Midbrain (tissue), 1 donor: ENCODE results near the gene C3orf20.
"Not testable (repeated sequence)": the region's sequence is repeated elsewhere in the genome, so short reads cannot be mapped to it uniquely, and the experiment has no call there.

ENCODE experiments used
- DNase-seq: peaks from one replicate; lab custom pipeline; 2025; lab: John Stamatoyannopoulos, UW

Gene C3orf20

GRCh38 chr3:14650193-14650592 is 24.7 kb upstream of the C3orf20 start:
- DNase-seq = no peak

- DNase-seq = peak; percentile 100
These were observed 23.3 kb upstream of the C3orf20 start, which contains the start of gene CCDC174 for GRCh38 chr3:14651440-14652251. Gene CCDC174, plus strand, starts transcription at chr3:14651762. Its CDS starts 75 bp downstream, at chr3:14651837.

GRCh38 chr3:14652360-14652907 is 22.5 kb upstream of the C3orf20 start:
- DNase-seq = not testable (repeated sequence)

- DNase-seq = no peak
These were observed 17.4 kb upstream of the C3orf20 start for GRCh38 chr3:14657579-14657978.

GRCh38 chr3:14658978-14659377 is 16.0 kb upstream of the C3orf20 start:
- DNase-seq = no peak

- DNase-seq = no peak
These were observed 14.0 kb upstream of the C3orf20 start for GRCh38 chr3:14660942-14661341.

- DNase-seq = no peak
These were observed 11.4 kb upstream of the C3orf20 start for GRCh38 chr3:14663396-14664135.

GRCh38 chr3:14664170-14664569 is 10.8 kb upstream of the C3orf20 start:
- DNase-seq = no peak

- no peak for DNase-seq
These were observed 2.4 kb upstream of the C3orf20 start for GRCh38 chr3:14672588-14672987.

- no peak for DNase-seq
These were observed 1.9 kb downstream of the C3orf20 start for GRCh38 chr3:14676881-14677280.

- DNase-seq = no peak
These were observed 3.1 kb downstream of the C3orf20 start for GRCh38 chr3:14678015-14678503.

- no peak for DNase-seq
These were observed 5.2 kb downstream of the C3orf20 start for GRCh38 chr3:14680115-14680514.

- no peak for DNase-seq
These were observed 5.8 kb downstream of the C3orf20 start for GRCh38 chr3:14680716-14681115.

GRCh38 chr3:14684447-14684846 is 9.5 kb downstream of the C3orf20 start:
- no peak for DNase-seq

- DNase-seq = no peak
These were observed 10.2 kb downstream of the C3orf20 start for GRCh38 chr3:14685179-14685578.

- no peak for DNase-seq
These were observed 12.4 kb downstream of the C3orf20 start for GRCh38 chr3:14687360-14687759.

- DNase-seq = no peak
These were observed 13.6 kb downstream of the C3orf20 start for GRCh38 chr3:14688525-14688924.

GRCh38 chr3:14689247-14689980 is 14.5 kb downstream of the C3orf20 start:
- DNase-seq = no peak

- no peak for DNase-seq
These were observed 16.3 kb downstream of the C3orf20 start for GRCh38 chr3:14691239-14691638.

- DNase-seq = no peak
These were observed 16.8 kb downstream of the C3orf20 start for GRCh38 chr3:14691719-14692118.

GRCh38 chr3:14698601-14699244 is 23.8 kb downstream of the C3orf20 start:
- no peak for DNase-seq
